ENCODE measurements around the gene FRAS1. TPM values are rescaled to one million over a fixed set of nuclear protein-coding genes. Genes with fewer than 3 reads are reported as not detected.
"Not testable (repeated sequence)": the region's sequence is repeated elsewhere in the genome, so short reads cannot be mapped to it uniquely, and the experiment has no call there.

The FRAS1 gene
- total RNA-seq, 2 donors from 2014 or later = not detected

- ATAC-seq (no peak), DNase-seq (no peak)
- H3K9me3 ChIP-seq (ENCODE audit: control insufficient read depth, low read length, poor library complexity, severe bottlenecking) = no peaks in the 10 kb centered on the region
- H3K4me1 Mint-ChIP-seq = no peaks in the 10 kb centered on the region
- no peak overlapping the region for H3K27ac Mint-ChIP-seq
- H3K36me3 Mint-ChIP-seq (ENCODE audit: low read depth) = no peaks in the 10 kb centered on the region
- H3K27me3 Mint-ChIP-seq = peaks cover 28% of the 10 kb centered on the region
- H3K4me3 Mint-ChIP-seq = no peak overlapping the region
These were observed 229.2 kb downstream of the FRAS1 start for GRCh38 chr4:78286281-78286680.

- Mint-ChIP-seq H3K4me3 (no peak overlapping the region), H3K4me1 (no peaks in the 10 kb centered on the region), H3K27ac (no peak overlapping the region), H3K36me3 (ENCODE audit: low read depth) (no peaks in the 10 kb centered on the region), H3K27me3 (peaks cover 22% of the 10 kb centered on the region)
- H3K9me3 ChIP-seq (ENCODE audit: control insufficient read depth, low read length, poor library complexity, severe bottlenecking) = no peaks in the 10 kb centered on the region
- DNase-seq = no peak
- ATAC-seq = no peak
These were observed 231.2 kb downstream of the FRAS1 start for GRCh38 chr4:78288327-78288726.

DNA sequence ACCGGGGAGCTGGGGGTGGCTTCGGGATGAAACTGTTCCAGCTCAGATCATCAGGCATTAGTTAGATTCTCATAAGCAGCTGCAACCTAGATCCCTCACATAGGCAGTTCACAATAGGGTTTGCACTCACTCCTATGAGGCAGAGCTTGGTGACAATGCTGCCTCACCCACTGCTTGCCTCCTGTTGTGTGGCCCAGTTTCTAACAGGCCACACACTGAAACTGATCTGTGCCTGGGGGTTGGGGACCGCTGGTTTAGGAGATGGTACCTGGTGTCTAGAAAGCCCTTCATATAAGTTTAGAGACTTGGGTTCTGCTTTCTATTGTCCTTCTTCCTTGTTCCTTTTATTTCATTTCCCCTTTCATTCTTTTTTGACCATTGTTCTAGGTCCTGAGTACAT lies 234.2 kb downstream of the FRAS1 start:
- H3K4me3 Mint-ChIP-seq = no peak overlapping the region
- H3K27ac Mint-ChIP-seq = no peak overlapping the region
- H3K9me3 ChIP-seq (ENCODE audit: control insufficient read depth, low read length, poor library complexity, severe bottlenecking) = no peaks in the 10 kb centered on the region
- no peak for ATAC-seq
- DNase-seq = no peak
- no peaks in the 10 kb centered on the region for H3K4me1 Mint-ChIP-seq
- peaks cover 13% of the 10 kb centered on the region for H3K27me3 Mint-ChIP-seq
- H3K36me3 Mint-ChIP-seq (ENCODE audit: low read depth) = no peaks in the 10 kb centered on the region

GRCh38 chr4:78292341-78292740 lies 235.2 kb downstream of the FRAS1 start:
- H3K4me3 Mint-ChIP-seq = no peak overlapping the region
- H3K27ac Mint-ChIP-seq = no peak overlapping the region
- peaks cover 14% of the 10 kb centered on the region for H3K27me3 Mint-ChIP-seq
- H3K9me3 ChIP-seq (ENCODE audit: control insufficient read depth, low read length, poor library complexity, severe bottlenecking) = no peaks in the 10 kb centered on the region
- ATAC-seq (no peak), DNase-seq (no peak)
- H3K36me3 Mint-ChIP-seq (ENCODE audit: low read depth) = no peaks in the 10 kb centered on the region
- H3K4me1 Mint-ChIP-seq = no peaks in the 10 kb centered on the region

DNA sequence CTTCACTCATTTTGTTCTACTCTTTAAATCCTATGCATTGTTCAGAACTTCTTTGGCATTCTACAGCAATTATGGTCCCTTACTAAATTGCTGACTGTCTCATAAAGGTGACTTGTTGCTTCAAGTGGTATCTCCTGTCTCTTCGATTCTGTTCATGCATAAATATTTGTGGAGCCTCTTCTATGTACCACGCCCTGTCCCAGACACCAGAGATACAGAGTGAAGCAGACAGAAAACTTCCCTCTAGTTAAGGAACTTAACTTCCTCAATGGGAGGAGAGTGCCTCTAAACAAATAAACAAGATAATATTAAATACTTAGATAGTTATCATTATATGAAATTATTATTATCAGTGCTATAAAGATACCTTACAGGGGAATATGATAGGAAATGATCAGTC lies 235.7 kb downstream of the FRAS1 start:
- DNase-seq (no peak), ATAC-seq (no peak)
- Mint-ChIP-seq H3K4me3 (no peak overlapping the region), H3K4me1 (no peaks in the 10 kb centered on the region), H3K27me3 (peaks cover 14% of the 10 kb centered on the region), H3K27ac (no peak overlapping the region), H3K36me3 (ENCODE audit: low read depth) (no peaks in the 10 kb centered on the region)
- H3K9me3 ChIP-seq (ENCODE audit: control insufficient read depth, low read length, poor library complexity, severe bottlenecking) = no peaks in the 10 kb centered on the region

GRCh38 chr4:78293348-78293747 lies 236.2 kb downstream of the FRAS1 start:
- Mint-ChIP-seq H3K27me3 (peaks cover 11% of the 10 kb centered on the region), H3K4me3 (no peak overlapping the region)
- no peak for DNase-seq

DNA sequence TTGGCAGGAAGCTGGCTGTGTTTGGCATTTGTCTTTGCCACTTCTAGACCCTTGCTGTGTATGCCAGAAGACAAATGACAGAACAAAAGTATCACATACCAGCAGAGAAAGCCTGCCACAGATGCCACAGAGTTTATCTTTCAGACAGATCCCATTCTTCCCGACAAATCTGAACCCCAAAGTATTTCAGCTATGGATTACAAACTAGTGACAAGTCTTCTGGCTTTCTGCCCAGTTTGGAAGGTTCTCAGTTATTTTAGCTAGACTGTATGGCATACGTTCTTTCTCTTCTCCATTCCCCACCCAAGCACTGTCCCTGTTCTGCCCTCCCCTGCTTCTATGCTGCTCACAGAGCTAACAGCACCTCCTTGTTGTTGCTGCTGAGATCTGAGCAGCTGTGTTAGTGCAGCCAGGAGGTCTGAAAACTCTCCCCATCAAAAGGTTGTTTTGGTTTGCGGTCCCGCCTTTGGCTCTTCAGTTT lies 236.7 kb downstream of the FRAS1 start:
- ATAC-seq = no peak
- Mint-ChIP-seq H3K36me3 (ENCODE audit: low read depth) (no peaks in the 10 kb centered on the region), H3K27ac (no peak overlapping the region)

More at GRCh38 chr4:78293348-78293747, 236.2 kb downstream of the FRAS1 start:
- H3K9me3 ChIP-seq (ENCODE audit: control insufficient read depth, low read length, poor library complexity, severe bottlenecking) = no peaks in the 10 kb centered on the region
- Mint-ChIP-seq H3K27ac (no peak overlapping the region), H3K4me1 (no peaks in the 10 kb centered on the region), H3K36me3 (ENCODE audit: low read depth) (no peaks in the 10 kb centered on the region)
- ATAC-seq = no peak

GRCh38 chr4:78296261-78296660 lies 239.1 kb downstream of the FRAS1 start:
- Mint-ChIP-seq H3K27ac (no peak overlapping the region), H3K4me1 (no peaks in the 10 kb centered on the region), H3K36me3 (ENCODE audit: low read depth) (no peaks in the 10 kb centered on the region), H3K4me3 (no peak overlapping the region), H3K27me3 (peaks cover 10% of the 10 kb centered on the region)
- no peaks in the 10 kb centered on the region for H3K9me3 ChIP-seq (ENCODE audit: control insufficient read depth, low read length, poor library complexity, severe bottlenecking)
- no peak for ATAC-seq
- no peak for DNase-seq

More for the DNA sequence above, 236.7 kb downstream of the FRAS1 start:
- no peak for DNase-seq
- H3K27me3 Mint-ChIP-seq = peaks cover 10% of the 10 kb centered on the region
- H3K4me3 Mint-ChIP-seq = no peak overlapping the region
- no peaks in the 10 kb centered on the region for H3K9me3 ChIP-seq (ENCODE audit: control insufficient read depth, low read length, poor library complexity, severe bottlenecking)
- H3K4me1 Mint-ChIP-seq = no peaks in the 10 kb centered on the region

DNA sequence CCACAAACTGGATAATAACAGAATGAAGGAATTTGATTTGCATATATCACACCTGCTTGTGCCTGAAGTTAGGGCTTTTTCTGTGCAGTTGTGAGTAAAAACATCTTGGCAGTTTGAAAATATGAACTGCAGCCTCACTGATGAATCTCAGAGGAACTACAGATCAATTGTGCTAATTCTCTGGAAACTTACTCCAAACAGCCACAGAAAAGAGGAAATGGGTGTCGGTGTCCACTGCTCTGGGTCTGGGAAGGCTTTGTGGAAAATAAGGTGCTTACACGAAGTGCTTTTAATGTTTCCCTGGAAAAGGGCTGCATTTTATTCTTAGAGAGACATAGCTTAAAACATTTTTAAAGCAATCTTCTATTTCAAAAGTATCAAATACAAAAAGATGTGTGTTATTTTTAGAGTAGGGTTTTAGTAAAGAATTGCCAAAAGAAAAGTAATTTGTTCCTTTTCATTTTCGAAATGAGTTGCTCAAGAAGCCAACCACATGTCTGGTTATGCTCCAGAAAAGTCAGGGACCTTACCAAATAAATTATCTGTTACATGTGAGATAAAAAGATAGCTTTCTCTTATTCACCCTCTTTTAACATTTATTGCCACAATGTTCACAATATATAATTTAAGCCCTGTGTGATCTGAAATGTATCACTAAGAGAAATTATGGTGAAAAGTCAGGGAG lies 240.1 kb downstream of the FRAS1 start:
- DNase-seq (no peak), ATAC-seq (no peak)
- H3K27ac Mint-ChIP-seq = no peak overlapping the region
- no peaks in the 10 kb centered on the region for H3K9me3 ChIP-seq (ENCODE audit: control insufficient read depth, low read length, poor library complexity, severe bottlenecking)
- no peaks in the 10 kb centered on the region for H3K4me1 Mint-ChIP-seq
- H3K36me3 Mint-ChIP-seq (ENCODE audit: low read depth) = no peaks in the 10 kb centered on the region
- H3K4me3 Mint-ChIP-seq = no peak overlapping the region
- H3K27me3 Mint-ChIP-seq = peaks cover 10% of the 10 kb centered on the region

- DNase-seq = no peak
- no peak for ATAC-seq
- Mint-ChIP-seq H3K27ac (no peak overlapping the region), H3K27me3 (peaks cover 4% of the 10 kb centered on the region), H3K4me3 (no peak overlapping the region), H3K36me3 (ENCODE audit: low read depth) (no peaks in the 10 kb centered on the region), H3K4me1 (no peaks in the 10 kb centered on the region)
- H3K9me3 ChIP-seq (ENCODE audit: control insufficient read depth, low read length, poor library complexity, severe bottlenecking) = no peaks in the 10 kb centered on the region
These were observed 241.5 kb downstream of the FRAS1 start for GRCh38 chr4:78298618-78299017.

- no peaks in the 10 kb centered on the region for H3K36me3 Mint-ChIP-seq (ENCODE audit: low read depth)
- H3K9me3 ChIP-seq (ENCODE audit: control insufficient read depth, low read length, poor library complexity, severe bottlenecking) = no peaks in the 10 kb centered on the region
- no peak overlapping the region for H3K4me3 Mint-ChIP-seq
- DNase-seq = no peak
- no peak for ATAC-seq
- no peak overlapping the region for H3K27ac Mint-ChIP-seq
- H3K4me1 Mint-ChIP-seq = no peaks in the 10 kb centered on the region
- H3K27me3 Mint-ChIP-seq = peaks cover 4% of the 10 kb centered on the region
These were observed 242.4 kb downstream of the FRAS1 start for GRCh38 chr4:78299565-78299972.

GRCh38 chr4:78307263-78307662 lies 250.1 kb downstream of the FRAS1 start:
- not testable (repeated sequence) for H3K9me3 ChIP-seq (ENCODE audit: control insufficient read depth, low read length, poor library complexity, severe bottlenecking); H3K4me1 Mint-ChIP-seq; ATAC-seq; DNase-seq; H3K4me3 Mint-ChIP-seq; H3K36me3 Mint-ChIP-seq (ENCODE audit: low read depth); H3K27ac Mint-ChIP-seq
- H3K27me3 Mint-ChIP-seq = peaks cover 22% of the 10 kb centered on the region

DNA sequence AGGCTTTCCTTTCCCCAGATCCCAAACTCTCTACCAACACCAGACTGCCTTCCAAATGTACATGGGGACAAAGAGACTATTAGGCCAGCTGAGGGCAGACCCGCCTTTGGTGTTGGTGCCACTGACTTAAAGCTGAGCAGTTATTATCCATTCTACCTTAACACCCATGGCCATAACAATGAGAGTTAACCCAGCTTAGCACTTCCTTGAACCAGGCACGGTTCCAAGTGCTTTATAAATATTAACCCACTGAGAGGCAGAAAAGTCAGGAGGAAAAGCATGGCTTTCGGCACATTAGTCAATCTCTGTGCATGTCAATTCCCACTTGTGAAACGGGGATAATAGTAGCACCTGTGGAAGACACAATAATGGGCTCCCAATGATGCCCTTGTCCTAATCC lies 251.4 kb downstream of the FRAS1 start:
- no peak for DNase-seq
- no peaks in the 10 kb centered on the region for H3K9me3 ChIP-seq (ENCODE audit: control insufficient read depth, low read length, poor library complexity, severe bottlenecking)
- no peak for ATAC-seq
- H3K4me3 Mint-ChIP-seq = no peak overlapping the region
- H3K36me3 Mint-ChIP-seq (ENCODE audit: low read depth) = no peaks in the 10 kb centered on the region
- no peak overlapping the region for H3K27ac Mint-ChIP-seq
- H3K4me1 Mint-ChIP-seq = no peaks in the 10 kb centered on the region
- H3K27me3 Mint-ChIP-seq = peaks cover 22% of the 10 kb centered on the region

DNA sequence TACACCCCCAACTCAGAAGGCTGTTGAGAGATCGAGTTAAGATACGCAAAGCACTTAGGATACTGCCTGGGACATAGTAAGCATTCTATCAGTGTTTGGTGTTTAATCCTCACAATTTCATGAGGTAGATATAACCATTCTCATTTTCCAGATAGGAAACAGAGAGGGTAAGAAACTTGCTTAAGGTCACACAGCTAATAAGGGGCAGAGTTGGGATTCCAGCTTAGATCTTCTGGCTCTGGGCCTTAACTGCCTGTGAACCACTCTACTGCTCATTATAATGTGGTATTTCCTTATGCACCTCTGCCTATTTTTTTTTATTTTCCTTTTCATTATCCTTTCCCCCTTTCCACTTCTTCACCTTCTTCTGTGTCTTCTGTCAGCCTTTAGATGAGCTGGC lies 252.2 kb downstream of the FRAS1 start:
- Mint-ChIP-seq H3K27me3 (peaks cover 25% of the 10 kb centered on the region), H3K27ac (no peak overlapping the region), H3K36me3 (ENCODE audit: low read depth) (no peaks in the 10 kb centered on the region), H3K4me1 (no peaks in the 10 kb centered on the region), H3K4me3 (no peak overlapping the region)
- ATAC-seq = no peak
- H3K9me3 ChIP-seq (ENCODE audit: control insufficient read depth, low read length, poor library complexity, severe bottlenecking) = no peaks in the 10 kb centered on the region
- no peak for DNase-seq
